GM18499 (cell line): ENCODE results near the gene ASPSCR1.
"Not testable (repeated sequence)": the region's sequence is repeated elsewhere in the genome, so short reads cannot be mapped to it uniquely, and the experiment has no call there.

ENCODE experiments used
- ATAC-seq: cut with Tn5 transposase; IDR thresholded peaks from one replicate; pipeline ENCODE4 v1.9.1; 2021; ENCODE audit warnings: moderate number of reproducible peaks; ENCODE audit not compliant: insufficient read depth, unreplicated experiment

The ASPSCR1 gene

GRCh38 chr17:81980122-81980521, 2.7 kb downstream of the ASPSCR1 start:
- ATAC-seq: no peak

GRCh38 chr17:81980707-81981343, 3.4 kb downstream of the ASPSCR1 start:
- no peak for ATAC-seq

DNA sequence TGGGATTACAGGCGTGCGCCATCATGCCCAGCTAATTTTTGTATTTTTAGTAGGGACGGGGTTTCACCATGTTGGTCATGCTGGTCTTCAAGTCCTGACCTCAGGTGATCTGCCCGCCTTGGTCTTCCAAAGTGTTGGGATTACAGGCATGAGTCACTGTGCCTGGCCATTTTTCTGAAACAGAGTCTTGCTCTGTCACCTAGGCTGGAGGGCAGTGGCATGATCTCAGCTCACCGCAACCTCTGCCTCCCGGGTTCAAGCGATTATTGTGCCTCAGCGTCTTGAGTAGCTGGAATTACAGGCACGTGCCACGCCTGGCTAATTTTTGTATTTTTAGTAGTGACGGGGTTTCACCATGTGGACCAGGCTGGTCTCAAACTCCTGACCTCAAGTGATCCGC, 4.1 kb downstream of the ASPSCR1 start:
- not testable (repeated sequence) for ATAC-seq

GRCh38 chr17:81983011-81983638, 5.7 kb downstream of the ASPSCR1 start:
- ATAC-seq: no peak

GRCh38 chr17:81983639-81984373, 6.4 kb downstream of the ASPSCR1 start:
- ATAC-seq: no peak

DNA sequence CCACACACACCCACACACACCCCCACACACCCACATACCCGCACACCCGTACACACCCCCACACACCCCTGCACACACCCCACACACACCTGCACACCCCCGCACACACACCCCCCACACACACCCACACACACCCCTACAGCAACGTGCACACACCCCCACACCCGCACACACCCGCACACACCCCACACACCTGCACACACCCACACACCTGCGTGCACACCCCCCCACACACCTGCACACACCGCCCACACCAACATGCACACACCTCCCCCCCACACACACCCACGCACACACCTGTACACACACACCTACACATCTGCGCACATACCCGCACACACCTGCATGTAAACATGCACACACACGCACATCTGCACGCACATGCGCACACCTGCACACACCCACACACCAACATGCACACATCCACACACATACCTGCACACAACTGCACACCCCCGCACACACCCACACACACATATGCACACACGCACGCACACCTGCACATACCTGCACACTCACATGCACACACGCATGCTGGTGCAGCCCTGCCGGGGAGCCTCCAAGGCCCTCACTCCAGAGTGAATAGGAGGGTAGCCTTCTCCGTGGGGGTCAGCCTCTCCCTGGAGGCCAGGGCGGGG, 7.5 kb downstream of the ASPSCR1 start:
- ATAC-seq: no peak

DNA sequence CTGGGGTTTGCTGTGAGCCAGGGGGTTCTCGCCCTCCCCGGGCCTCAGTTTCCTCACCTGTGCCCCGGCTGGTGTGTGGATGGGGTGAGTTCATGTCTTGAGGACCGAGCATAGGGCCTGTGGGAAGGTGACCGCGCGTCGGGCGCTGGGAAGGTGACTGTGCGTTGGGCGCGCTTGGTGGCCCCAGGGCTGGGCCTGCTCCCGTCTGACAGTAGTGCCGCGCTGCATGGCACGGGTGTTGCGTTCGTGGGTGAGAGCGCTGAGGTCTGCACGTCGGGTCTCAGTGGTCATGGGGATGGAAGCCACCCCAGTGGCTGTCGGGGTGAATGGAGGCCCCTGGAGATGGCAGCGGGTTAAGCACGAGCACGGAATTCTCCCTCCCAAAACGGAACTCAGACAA, 9.2 kb downstream of the ASPSCR1 start:
- no peak for ATAC-seq

GRCh38 chr17:81987161-81987770, 9.8 kb downstream of the ASPSCR1 start:
- ATAC-seq: no peak

- no peak for ATAC-seq
Observed at GRCh38 chr17:81990836-81991683, 13.6 kb downstream of the ASPSCR1 start.

DNA sequence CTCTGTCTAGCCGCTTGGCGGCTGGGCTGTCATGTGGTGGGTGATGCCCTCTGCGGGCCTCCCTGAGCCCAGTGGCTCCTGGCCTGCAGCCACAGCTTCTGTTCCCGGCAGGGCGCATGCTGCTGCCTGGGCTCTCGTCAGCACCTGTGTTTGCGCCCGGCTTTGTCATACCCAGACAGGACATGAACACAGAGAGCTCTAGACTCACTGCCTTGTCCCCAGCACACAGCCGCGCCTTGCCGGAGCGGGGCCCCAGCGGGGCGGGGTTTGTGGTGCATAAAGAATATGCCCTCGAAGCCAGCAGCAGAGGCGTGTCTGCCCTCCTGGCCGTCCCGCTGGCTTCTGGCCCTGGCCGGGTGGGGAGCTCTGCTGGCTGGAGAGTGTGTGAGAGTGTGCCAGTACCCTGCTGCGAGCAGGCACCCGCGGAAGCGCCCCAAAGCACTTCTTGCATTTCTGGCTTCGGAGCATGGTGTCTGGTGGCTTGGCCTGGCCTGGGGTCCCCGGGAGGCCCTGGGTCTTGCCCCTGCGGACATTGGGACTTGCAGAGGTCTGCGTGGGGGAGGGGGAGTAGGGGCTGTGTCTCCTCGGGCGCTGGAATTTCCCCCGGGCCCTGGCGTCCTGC, 14.4 kb downstream of the ASPSCR1 start:
- no peak for ATAC-seq

DNA sequence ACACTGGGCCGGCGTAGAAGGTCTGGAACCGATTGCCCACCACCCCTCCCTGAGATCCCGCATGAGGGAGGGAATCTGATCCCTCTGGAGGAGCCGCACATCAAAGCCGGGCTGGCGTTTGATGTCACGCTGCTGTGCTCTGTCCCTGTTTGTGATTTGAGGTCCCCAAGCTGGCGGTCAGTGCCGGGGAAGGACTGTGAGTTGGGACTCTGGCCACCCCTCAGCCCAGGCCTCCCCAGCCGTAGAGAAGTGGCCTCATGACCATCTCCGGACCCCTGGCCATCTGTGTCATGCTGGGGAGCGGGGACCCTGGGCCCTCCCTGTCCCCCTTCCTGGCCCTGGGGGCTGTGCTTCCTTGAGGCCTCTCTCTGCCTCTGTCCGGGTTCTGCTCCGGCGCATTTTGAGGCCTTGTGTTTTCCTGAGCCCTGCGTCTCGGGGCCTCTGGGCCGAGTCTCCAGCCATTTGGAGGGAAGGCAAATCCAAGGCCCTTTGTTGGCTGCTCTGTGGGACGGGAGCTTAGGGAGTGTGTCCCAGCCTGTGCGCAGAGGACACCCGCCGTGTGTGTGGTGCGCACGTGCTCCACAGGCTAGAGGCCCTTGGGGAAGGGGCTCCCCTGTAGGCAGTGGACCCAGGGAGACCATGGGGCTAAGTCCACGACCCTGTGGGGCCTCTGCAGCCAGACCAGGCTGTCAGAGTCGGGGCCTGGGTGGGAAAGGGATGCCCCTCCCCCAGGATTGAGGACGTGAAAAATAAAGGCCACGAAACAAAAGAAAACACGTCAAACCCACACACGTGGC, 15.1 kb downstream of the ASPSCR1 start:
- ATAC-seq: no peak

GRCh38 chr17:81993729-81994592, 16.5 kb downstream of the ASPSCR1 start:
- ATAC-seq: no peak

GRCh38 chr17:81994593-81995462, 17.4 kb downstream of the ASPSCR1 start:
- no peak for ATAC-seq

- no peak for ATAC-seq
Observed at GRCh38 chr17:81995463-81996231, 18.2 kb downstream of the ASPSCR1 start.

- no peak for ATAC-seq
Observed at GRCh38 chr17:81996232-81996756, 18.9 kb downstream of the ASPSCR1 start.
